ENCODE measurements around the gene CNPY4. TPM values are rescaled to one million over a fixed set of nuclear protein-coding genes. Genes with fewer than 3 reads are reported as not detected.

CNPY4 gene
- total and polyA plus RNA-seq, 9 donors, result 11.7 to 42.8 (median 24.9) TPM

GRCh38 chr7:100106633-100107032, 12.8 kb upstream of the CNPY4 start:
- Histone ChIP-seq H3K4me1 (ENCODE audit: insufficient read depth) (no peaks in the 10 kb centered on the region), H3K4me3 (no peak overlapping the region), H3K27ac (no peak overlapping the region), H3K27me3 (no peaks in the 10 kb centered on the region), H3K9me3 (no peaks in the 10 kb centered on the region), H3K36me3 (no peaks in the 10 kb centered on the region)
- TF ChIP-seq EP300 (IDR thresholded peaks at IDR 0.05) (no peak), POLR2A (IDR thresholded peaks at IDR 0.05) (no peak)
- TF ChIP-seq, protein P1, sequence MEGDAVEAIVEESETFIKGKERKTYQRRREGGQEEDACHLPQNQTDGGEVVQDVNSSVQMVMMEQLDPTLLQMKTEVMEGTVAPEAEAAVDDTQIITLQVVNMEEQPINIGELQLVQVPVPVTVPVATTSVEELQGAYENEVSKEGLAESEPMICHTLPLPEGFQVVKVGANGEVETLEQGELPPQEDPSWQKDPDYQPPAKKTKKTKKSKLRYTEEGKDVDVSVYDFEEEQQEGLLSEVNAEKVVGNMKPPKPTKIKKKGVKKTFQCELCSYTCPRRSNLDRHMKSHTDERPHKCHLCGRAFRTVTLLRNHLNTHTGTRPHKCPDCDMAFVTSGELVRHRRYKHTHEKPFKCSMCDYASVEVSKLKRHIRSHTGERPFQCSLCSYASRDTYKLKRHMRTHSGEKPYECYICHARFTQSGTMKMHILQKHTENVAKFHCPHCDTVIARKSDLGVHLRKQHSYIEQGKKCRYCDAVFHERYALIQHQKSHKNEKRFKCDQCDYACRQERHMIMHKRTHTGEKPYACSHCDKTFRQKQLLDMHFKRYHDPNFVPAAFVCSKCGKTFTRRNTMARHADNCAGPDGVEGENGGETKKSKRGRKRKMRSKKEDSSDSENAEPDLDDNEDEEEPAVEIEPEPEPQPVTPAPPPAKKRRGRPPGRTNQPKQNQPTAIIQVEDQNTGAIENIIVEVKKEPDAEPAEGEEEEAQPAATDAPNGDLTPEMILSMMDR (IDR thresholded peaks at IDR 0.05), result no peak
- 70 to 76% (median 71%) methylated on average over 17 of the region's 17 CpGs for WGBS, 3 donors
- DNase-seq, result no peak
- intact Hi-C loops (cut with DNase I), result no loop called here

DNA sequence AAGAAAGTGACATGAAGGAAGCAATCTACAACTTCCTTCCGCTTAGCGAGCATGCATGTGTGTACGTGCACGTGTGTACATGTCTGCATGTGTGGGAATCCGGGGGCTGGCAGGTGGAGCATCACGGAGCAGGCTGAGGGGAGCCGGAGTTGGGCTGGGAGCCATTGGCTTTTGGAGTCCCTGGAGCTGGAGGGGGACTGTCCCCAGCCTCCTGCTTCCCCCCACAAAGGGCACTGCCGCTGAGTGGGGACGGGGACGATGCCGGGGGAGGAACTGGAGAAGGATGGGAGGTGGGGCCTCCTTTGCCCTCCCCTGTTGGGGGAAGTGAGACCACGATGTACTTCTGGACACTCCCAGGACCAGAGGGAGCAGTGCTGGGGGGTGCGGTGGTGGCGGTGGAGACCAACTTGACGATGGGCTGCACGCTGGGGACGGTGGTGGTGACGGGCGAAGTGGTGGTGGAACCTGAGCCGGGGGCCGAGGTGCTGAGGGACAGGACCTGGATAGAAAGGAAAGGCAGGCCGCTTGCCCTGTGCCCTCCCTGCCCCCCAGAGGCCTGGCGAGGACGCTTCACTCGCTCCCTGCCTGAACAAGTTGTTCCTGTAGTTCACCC, 12.2 kb upstream of the CNPY4 start:
- no peak overlapping the region for H3K27ac ChIP-seq
- no peak for DNase-seq
- H3K9me3 ChIP-seq, result no peaks in the 10 kb centered on the region
- H3K36me3 ChIP-seq, result no peaks in the 10 kb centered on the region
- WGBS, 3 donors, result 73 to 74% (median 73%) methylated on average over 25 of the region's 25 CpGs
- H3K27me3 ChIP-seq, result no peaks in the 10 kb centered on the region
- no peaks in the 10 kb centered on the region for H3K4me1 ChIP-seq (ENCODE audit: insufficient read depth)
- intact Hi-C loops (cut with DNase I), result no loop called here
- no peak overlapping the region for H3K4me3 ChIP-seq
- TF ChIP-seq, protein P1 (IDR thresholded peaks at IDR 0.05), result no peak
- TF ChIP-seq EP300 (IDR thresholded peaks at IDR 0.05), result no peak
- TF ChIP-seq POLR2A (IDR thresholded peaks at IDR 0.05), result no peak

GRCh38 chr7:100107890-100108289, 11.5 kb upstream of the CNPY4 start:
- 76 to 78% (median 77%) methylated on average over 11 of the region's 11 CpGs for WGBS, 3 donors
- Histone ChIP-seq H3K4me3 (no peak overlapping the region), H3K27me3 (no peaks in the 10 kb centered on the region), H3K4me1 (ENCODE audit: insufficient read depth) (no peaks in the 10 kb centered on the region), H3K9me3 (no peaks in the 10 kb centered on the region), H3K27ac (no peak overlapping the region), H3K36me3 (no peaks in the 10 kb centered on the region)
- TF ChIP-seq, protein P1 (IDR thresholded peaks at IDR 0.05), result no peak
- TF ChIP-seq EP300 (IDR thresholded peaks at IDR 0.05), result no peak
- TF ChIP-seq POLR2A (IDR thresholded peaks at IDR 0.05), result no peak
- no peak for DNase-seq
- intact Hi-C loops (cut with DNase I), result no loop called here

GRCh38 chr7:100109521-100110163, 9.8 kb upstream of the CNPY4 start:
- intact Hi-C loops (cut with DNase I), result no loop called here
- Histone ChIP-seq H3K4me1 (ENCODE audit: insufficient read depth) (no peaks in the 10 kb centered on the region), H3K9me3 (no peaks in the 10 kb centered on the region), H3K27ac (no peak overlapping the region), H3K4me3 (no peak overlapping the region), H3K36me3 (no peaks in the 10 kb centered on the region), H3K27me3 (no peaks in the 10 kb centered on the region)
- DNase-seq, result no peak
- TF ChIP-seq, protein P1 (IDR thresholded peaks at IDR 0.05), result no peak
- TF ChIP-seq EP300 (IDR thresholded peaks at IDR 0.05), result no peak
- TF ChIP-seq POLR2A (IDR thresholded peaks at IDR 0.05), result no peak
- WGBS, 3 donors, result 68 to 74% (median 73%) methylated on average over 12 of the region's 12 CpGs
